GM12892 (cell line): ENCODE data around the gene SYNE1.

ENCODE experiments used
- POLR2A ChIP-seq: IDR thresholded peaks from 2 replicates; pipeline ENCODE4 v1.6.1; 2011; ENCODE audit warnings: low read depth, low read length, control low read depth
- POLR2AphosphoS5 ChIP-seq: IDR thresholded peaks from 2 replicates; pipeline ENCODE4 v1.6.1; 2011; ENCODE audit warnings: low read depth, low read length, control low read depth

DNA sequence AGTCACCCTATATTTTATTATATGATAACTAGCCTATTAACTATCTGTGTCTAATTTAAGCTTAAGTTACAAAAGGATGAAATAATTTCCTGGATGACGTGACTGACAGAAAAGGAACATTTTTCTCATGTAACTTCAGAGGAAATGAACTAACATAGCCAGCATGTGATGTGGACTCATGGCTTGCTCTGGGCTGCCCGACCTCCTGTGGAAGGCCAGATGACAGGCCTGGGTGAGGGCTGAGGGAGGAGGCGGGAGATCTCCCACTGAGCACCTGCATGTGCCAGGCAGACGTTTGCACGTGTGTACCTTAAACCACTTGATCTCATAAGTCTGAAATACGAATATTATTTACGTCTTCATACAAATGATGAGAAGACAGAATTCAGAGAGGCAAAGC, 321.1 kb downstream of the SYNE1 start:
- TF ChIP-seq POLR2A, result no peak
- no peak for TF ChIP-seq POLR2AphosphoS5
